Naive B cell (primary cell): ENCODE results near the gene FBXO3. TPM values are rescaled to one million over a fixed set of nuclear protein-coding genes. Genes with fewer than 3 reads are reported as not detected.
"Not testable (repeated sequence)": the region's sequence is repeated elsewhere in the genome, so short reads cannot be mapped to it uniquely, and the experiment has no call there.

ENCODE experiments used
- ATAC-seq, 2 donors: fragments of 150-1000 bp; cut with Tn5 transposase; 2 replicates each; pipeline ENCODE4 v1.10.0; 2021; ENCODE audit warnings: low read depth in 2 of 2, mild to moderate bottlenecking in 2 of 2, moderate library complexity in 2 of 2
- DNase-seq: peaks from one replicate; pipeline ENCODE4 v3.0.0; 2022
- H3K27ac Mint-ChIP-seq, 6 donors: one replicate each; pipeline ENCODE4 v1.8.0; 2020 to 2022; ENCODE audit warnings: mild to moderate bottlenecking in 6 of 6, mixed read lengths in 6 of 6, moderate library complexity in 5 of 6, inconsistent platforms in 2 of 6
- H3K27me3 Mint-ChIP-seq, 3 donors: one replicate each; pipeline ENCODE4 v1.8.0; 2021 to 2022; ENCODE audit warnings: mixed read lengths in 3 of 3, mild to moderate bottlenecking in 1 of 3
- H3K36me3 Mint-ChIP-seq, 2 donors: one replicate each; pipeline ENCODE4 v1.8.0; 2020 to 2022; ENCODE audit warnings: mixed read lengths in 2 of 2, inconsistent platforms in 1 of 2, mild to moderate bottlenecking in 1 of 2
- H3K4me1 Mint-ChIP-seq, 3 donors: one replicate each; pipeline ENCODE4 v1.8.0; 2020 to 2022; ENCODE audit warnings: mixed read lengths in 3 of 3, inconsistent platforms in 1 of 3, mild to moderate bottlenecking in 1 of 3, moderate library complexity in 1 of 3
- H3K4me3 Mint-ChIP-seq, 8 donors: one replicate each; pipeline ENCODE4 v1.8.0; 2020 to 2022; ENCODE audit warnings: mild to moderate bottlenecking in 8 of 8, mixed read lengths in 8 of 8, moderate library complexity in 8 of 8, inconsistent platforms in 2 of 8
- H3K9me3 Mint-ChIP-seq, 7 donors: one replicate each; pipeline ENCODE4 v1.8.0; 2020 to 2022; ENCODE audit warnings: mixed read lengths in 7 of 7, mild to moderate bottlenecking in 5 of 7, inconsistent platforms in 2 of 7, moderate library complexity in 1 of 7
- polyA plus RNA-seq, 6 donors: library from polyadenylated mRNA; unstranded; fragments of 300-500 nt; fragmentation: Illumina TruSeq; gene quantifications; one replicate each; pipeline ENCODE4 v1.2.3, GENCODE V29; 2021; ENCODE audit warnings: low read depth in 6 of 6

The FBXO3 gene
- polyA plus RNA-seq, 6 donors from 2014 or later = 19.5 to 32.7 (median 28.6) TPM

GRCh38 chr11:33731723-33732531 lies 42.4 kb downstream of the FBXO3 start:
- peaks cover 35 to 43% (median 41%) of the 10 kb centered on the region in 3 donors for H3K4me1 Mint-ChIP-seq
- no peaks in the 10 kb centered on the region for H3K27me3 Mint-ChIP-seq
- H3K27ac Mint-ChIP-seq = peak overlapping the region in 1 of 6 donors; percentile 37
- no peak for ATAC-seq
- H3K36me3 Mint-ChIP-seq = no peaks in the 10 kb centered on the region
- no peaks in the 10 kb centered on the region for H3K9me3 Mint-ChIP-seq
- no peak for DNase-seq
- H3K4me3 Mint-ChIP-seq = peak overlapping the region in 1 of 8 donors; percentile 68

GRCh38 chr11:33730716-33731115 lies 43.6 kb downstream of the FBXO3 start:
- H3K27ac Mint-ChIP-seq = no peak overlapping the region
- no peaks in the 10 kb centered on the region for H3K36me3 Mint-ChIP-seq
- DNase-seq (no peak), ATAC-seq (no peak)
- no peak overlapping the region for H3K4me3 Mint-ChIP-seq
- H3K9me3 Mint-ChIP-seq = peaks cover 0 to 2% (median 0%) of the 10 kb centered on the region in 7 donors
- no peaks in the 10 kb centered on the region for H3K27me3 Mint-ChIP-seq
- peaks cover 31 to 39% (median 35%) of the 10 kb centered on the region in 3 donors for H3K4me1 Mint-ChIP-seq

DNA sequence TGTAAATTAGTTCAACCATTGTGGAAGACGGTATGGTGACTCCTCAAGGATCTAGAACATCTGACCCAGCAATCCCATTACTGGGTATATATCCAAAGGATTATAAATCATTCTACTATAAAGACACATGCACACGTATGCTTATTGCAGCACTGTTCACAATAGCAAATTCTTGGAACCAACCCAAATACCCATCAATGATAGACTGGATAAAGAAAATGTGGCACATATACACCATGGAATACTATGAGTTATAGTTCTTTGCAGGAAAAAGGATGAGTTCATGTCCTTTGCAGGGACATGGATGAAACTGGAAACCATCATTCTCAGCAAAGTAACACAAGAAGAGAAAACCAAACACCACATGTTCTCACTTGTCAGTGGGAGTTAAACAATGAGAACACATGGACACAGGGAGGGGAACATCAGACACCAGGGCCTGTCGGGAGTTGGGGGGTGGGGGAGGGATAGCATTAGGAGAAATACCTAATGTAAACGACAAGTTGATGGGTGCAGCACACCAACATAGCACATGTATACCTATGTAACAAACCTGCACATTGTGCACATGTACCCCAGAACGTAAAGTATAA lies 45.2 kb downstream of the FBXO3 start:
- not testable (repeated sequence) for H3K36me3 Mint-ChIP-seq, H3K27me3 Mint-ChIP-seq, DNase-seq, ATAC-seq, H3K9me3 Mint-ChIP-seq, H3K4me3 Mint-ChIP-seq
- H3K4me1 Mint-ChIP-seq = peaks cover 29 to 36% (median 31%) of the 10 kb centered on the region in 3 donors
- H3K27ac Mint-ChIP-seq = peak overlapping the region in 1 of 6 donors; percentile 27

- Mint-ChIP-seq H3K4me1 (peaks cover 29 to 41% (median 31%) of the 10 kb centered on the region in 3 donors), H3K4me3 (peak overlapping the region in 1 of 8 donors; percentile 15)
- not testable (repeated sequence) for H3K9me3 Mint-ChIP-seq, ATAC-seq, H3K27me3 Mint-ChIP-seq, H3K36me3 Mint-ChIP-seq, H3K27ac Mint-ChIP-seq, DNase-seq
These were observed 46.8 kb downstream of the FBXO3 start for GRCh38 chr11:33727539-33727938.

DNA sequence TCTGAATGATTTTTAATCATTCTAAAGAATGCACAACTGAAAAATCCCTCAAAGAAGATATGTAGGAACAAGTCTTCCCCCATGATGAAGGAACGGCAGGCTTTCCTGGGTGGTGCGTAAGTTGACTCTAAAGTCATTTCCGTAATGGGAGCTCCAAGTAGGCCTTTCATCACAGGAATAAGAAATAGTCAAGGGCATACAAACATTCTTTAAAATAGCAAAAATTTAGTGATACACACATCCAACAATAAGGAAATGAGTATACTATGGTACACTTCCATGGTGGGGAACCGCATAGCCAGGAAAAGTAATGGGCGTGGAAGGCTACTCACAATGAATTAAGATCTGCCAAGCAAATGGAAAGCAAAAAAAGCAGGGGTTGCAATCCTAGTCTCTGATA lies 48.8 kb downstream of the FBXO3 start:
- Mint-ChIP-seq H3K36me3 (no peaks in the 10 kb centered on the region), H3K4me3 (no peak overlapping the region), H3K9me3 (peaks cover 0 to 2% (median 0%) of the 10 kb centered on the region in 7 donors), H3K27ac (no peak overlapping the region), H3K27me3 (no peaks in the 10 kb centered on the region), H3K4me1 (peaks cover 20 to 34% (median 21%) of the 10 kb centered on the region in 3 donors)
- DNase-seq (no peak), ATAC-seq (no peak)

DNA sequence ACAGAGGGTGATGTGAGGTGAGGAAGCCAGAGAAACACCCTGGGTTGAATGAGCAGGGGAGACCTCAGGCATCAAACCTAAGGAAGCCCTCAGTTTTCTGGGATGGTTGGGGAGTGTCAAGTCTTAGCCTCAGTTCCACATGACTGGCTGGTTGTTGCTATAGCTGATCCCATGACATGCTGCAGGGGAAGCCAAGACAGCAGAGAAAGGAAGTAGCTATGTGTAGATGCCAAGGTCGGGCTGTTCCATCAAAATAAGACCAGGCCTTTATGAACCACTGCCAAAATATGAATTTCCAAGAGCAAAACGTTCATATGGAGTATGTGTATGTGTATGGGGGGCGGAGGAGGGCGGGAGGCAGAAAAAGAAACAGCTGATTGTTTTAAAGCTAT lies 49.7 kb downstream of the FBXO3 start:
- Mint-ChIP-seq H3K36me3 (no peaks in the 10 kb centered on the region), H3K27me3 (no peaks in the 10 kb centered on the region), H3K9me3 (peaks cover 0 to 2% (median 0%) of the 10 kb centered on the region in 7 donors), H3K27ac (peak overlapping the region in 1 of 6 donors; percentile 85), H3K4me3 (no peak overlapping the region), H3K4me1 (peaks cover 20 to 34% (median 21%) of the 10 kb centered on the region in 3 donors)
- DNase-seq (no peak), ATAC-seq (peak; percentile 59 to 66)

- peak overlapping the region in 4 of 6 donors; percentile 47 to 63 (median 60) for H3K27ac Mint-ChIP-seq
- DNase-seq = no peak
These were observed 51.0 kb downstream of the FBXO3 start for GRCh38 chr11:33723238-33723881.

GRCh38 chr11:33722590-33723234 lies 51.6 kb downstream of the FBXO3 start:
- DNase-seq (no peak), ATAC-seq (no peak)
- Mint-ChIP-seq H3K4me1 (peaks cover 17 to 32% (median 20%) of the 10 kb centered on the region in 3 donors), H3K4me3 (no peak overlapping the region), H3K36me3 (no peaks in the 10 kb centered on the region), H3K27me3 (no peaks in the 10 kb centered on the region), H3K27ac (no peak overlapping the region), H3K9me3 (peaks cover 0 to 2% (median 0%) of the 10 kb centered on the region in 7 donors)

More at GRCh38 chr11:33723238-33723881, 51.0 kb downstream of the FBXO3 start:
- peak; percentile 23 for ATAC-seq
- peaks cover 18 to 34% (median 20%) of the 10 kb centered on the region in 3 donors for H3K4me1 Mint-ChIP-seq
- H3K36me3 Mint-ChIP-seq = no peaks in the 10 kb centered on the region
- no peaks in the 10 kb centered on the region for H3K27me3 Mint-ChIP-seq
- H3K9me3 Mint-ChIP-seq = peaks cover 0 to 2% (median 0%) of the 10 kb centered on the region in 7 donors
- H3K4me3 Mint-ChIP-seq = peak overlapping the region in 1 of 8 donors; percentile 42

DNA sequence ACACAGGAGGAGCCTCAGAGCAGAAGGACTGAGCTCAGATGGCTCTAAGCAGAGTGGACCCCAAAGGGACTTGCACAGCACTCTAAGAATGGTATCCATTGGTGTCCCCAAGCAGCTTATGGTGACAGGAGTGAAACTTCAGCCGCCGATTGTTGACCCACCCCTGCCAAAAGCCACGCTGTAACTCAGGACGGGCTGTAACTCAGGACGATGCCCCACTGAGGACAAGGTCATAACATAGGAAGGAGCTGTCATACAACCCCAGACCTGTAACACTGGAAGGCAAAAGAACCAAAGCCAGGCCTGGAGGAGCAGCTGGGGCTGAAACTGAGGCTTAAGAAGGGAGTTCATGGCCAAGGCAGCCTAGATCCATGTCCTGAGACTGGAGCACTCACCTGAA lies 52.3 kb downstream of the FBXO3 start:
- Mint-ChIP-seq H3K9me3 (peaks cover 0 to 2% (median 0%) of the 10 kb centered on the region in 7 donors), H3K36me3 (no peaks in the 10 kb centered on the region), H3K4me3 (no peak overlapping the region), H3K4me1 (peaks cover 14 to 27% (median 20%) of the 10 kb centered on the region in 3 donors), H3K27ac (peak overlapping the region in 1 of 6 donors; percentile 16), H3K27me3 (no peaks in the 10 kb centered on the region)
- ATAC-seq (no peak), DNase-seq (no peak)

DNA sequence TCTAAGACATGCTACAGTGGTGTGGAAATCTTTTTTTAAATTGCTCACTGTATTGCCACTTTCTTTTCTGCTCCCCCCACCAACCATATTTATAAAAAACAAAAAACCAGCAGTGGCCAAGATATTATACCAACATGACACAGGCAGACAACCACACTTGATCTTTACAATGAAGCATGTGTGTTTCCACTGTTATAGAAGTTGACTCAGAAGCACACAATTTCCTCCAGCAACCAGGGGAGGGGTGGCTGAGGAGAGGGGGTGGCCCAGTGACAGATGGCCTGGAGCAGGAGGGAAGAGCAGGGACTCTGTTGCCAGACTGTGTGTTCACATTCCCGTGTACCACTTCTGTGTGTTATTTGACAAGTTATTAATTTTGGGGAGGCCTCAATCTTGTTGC lies 52.9 kb downstream of the FBXO3 start:
- no peaks in the 10 kb centered on the region for H3K36me3 Mint-ChIP-seq
- no peak overlapping the region for H3K4me3 Mint-ChIP-seq
- no peak for ATAC-seq
- H3K27me3 Mint-ChIP-seq = no peaks in the 10 kb centered on the region
- H3K27ac Mint-ChIP-seq = no peak overlapping the region
- no peak for DNase-seq
- peaks cover 14 to 24% (median 20%) of the 10 kb centered on the region in 3 donors for H3K4me1 Mint-ChIP-seq
- peaks cover 0 to under 1% (median 0%) of the 10 kb centered on the region in 7 donors for H3K9me3 Mint-ChIP-seq

DNA sequence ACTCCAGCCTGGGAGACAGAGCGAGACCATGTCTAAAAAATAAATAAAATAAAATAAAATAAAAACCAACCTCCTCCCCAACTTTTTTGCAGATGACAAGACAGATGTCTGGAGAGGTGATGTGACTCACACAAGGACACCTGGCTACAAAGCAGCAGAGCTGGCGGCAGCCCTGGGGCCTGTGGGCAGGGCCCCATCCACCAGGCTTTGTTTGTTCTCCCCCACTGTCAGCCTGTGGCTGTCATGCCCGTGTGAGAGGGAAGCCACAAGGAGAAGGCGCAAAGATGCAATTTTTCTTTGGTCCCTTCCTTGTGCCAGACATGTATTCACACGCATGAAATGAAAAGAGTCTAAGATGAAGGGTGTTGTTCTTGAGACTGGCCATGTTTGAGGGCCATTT lies 54.7 kb downstream of the FBXO3 start:
- Mint-ChIP-seq H3K27ac (no peak overlapping the region), H3K4me1 (peaks cover 10 to 16% (median 14%) of the 10 kb centered on the region in 3 donors), H3K27me3 (no peaks in the 10 kb centered on the region), H3K4me3 (no peak overlapping the region), H3K36me3 (no peaks in the 10 kb centered on the region), H3K9me3 (no peaks in the 10 kb centered on the region)
- DNase-seq = no peak
- no peak for ATAC-seq

DNA sequence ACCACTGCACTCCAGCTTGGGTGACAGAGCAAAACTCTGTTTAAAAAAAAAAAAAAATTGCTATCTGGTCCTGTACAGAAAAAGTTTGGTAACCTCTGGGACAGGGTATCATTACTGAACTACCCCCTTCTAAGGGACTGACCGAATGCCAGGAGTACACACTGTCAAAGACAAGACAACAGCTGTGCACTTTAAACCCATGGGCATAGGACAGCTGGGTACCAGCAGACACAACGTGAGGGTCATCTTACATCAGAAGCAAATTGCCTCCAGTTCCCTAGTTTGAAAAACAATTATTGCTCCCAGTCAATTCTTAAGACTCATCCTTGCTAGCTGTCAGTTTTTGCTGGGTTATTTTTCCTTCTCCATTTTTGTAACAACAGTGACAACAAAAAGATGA lies 55.9 kb downstream of the FBXO3 start:
- ATAC-seq = no peak
- H3K36me3 Mint-ChIP-seq = no peaks in the 10 kb centered on the region
- no peak overlapping the region for H3K27ac Mint-ChIP-seq

GRCh38 chr11:33716243-33716642 lies 58.1 kb downstream of the FBXO3 start:
- no peak overlapping the region for H3K4me3 Mint-ChIP-seq
- ATAC-seq (no peak), DNase-seq (no peak)
- H3K9me3 Mint-ChIP-seq = no peaks in the 10 kb centered on the region
- H3K27ac Mint-ChIP-seq = no peak overlapping the region
- no peaks in the 10 kb centered on the region for H3K4me1 Mint-ChIP-seq
- no peaks in the 10 kb centered on the region for H3K27me3 Mint-ChIP-seq
- no peaks in the 10 kb centered on the region for H3K36me3 Mint-ChIP-seq

More for the DNA sequence above, 55.9 kb downstream of the FBXO3 start:
- H3K4me1 Mint-ChIP-seq = peaks cover 0 to 4% (median 3%) of the 10 kb centered on the region in 3 donors
- no peak for DNase-seq
- no peaks in the 10 kb centered on the region for H3K27me3 Mint-ChIP-seq
- H3K9me3 Mint-ChIP-seq = no peaks in the 10 kb centered on the region
- H3K4me3 Mint-ChIP-seq = no peak overlapping the region
